Panc1 (cell line): ENCODE data around the gene POLD3.

ENCODE experiments used
- POLR2AphosphoS5 ChIP-seq: IDR thresholded peaks from 2 replicates; pipeline ENCODE4 v1.6.1; 2012; ENCODE audit warnings: mild to moderate bottlenecking, low read depth, low read length, moderate library complexity
- TCF7L2 ChIP-seq: IDR thresholded peaks from 2 replicates; pipeline ENCODE4 v1.6.1; 2011; ENCODE audit warnings: mild to moderate bottlenecking, low read depth, low read length, inconsistent platforms
- TF ChIP-seq, protein P1 (sequence below): fragments of 450-650 bp; IDR thresholded peaks from 2 replicates; pipeline ENCODE4 v1.5.1; 2017; ENCODE audit warnings: mild to moderate bottlenecking
- TF ChIP-seq, protein P2 (sequence below), 2 experiments: IDR thresholded peaks; 2 replicates each; pipeline ENCODE4 v1.6.1; 2011 to 2012; ENCODE audit warnings: low read depth in 2 of 2, control low read depth in 1 of 2, low read length in 1 of 2, mild to moderate bottlenecking in 1 of 2, moderate library complexity in 1 of 2; ENCODE audit not compliant: insufficient read depth in 1 of 2

DNA sequence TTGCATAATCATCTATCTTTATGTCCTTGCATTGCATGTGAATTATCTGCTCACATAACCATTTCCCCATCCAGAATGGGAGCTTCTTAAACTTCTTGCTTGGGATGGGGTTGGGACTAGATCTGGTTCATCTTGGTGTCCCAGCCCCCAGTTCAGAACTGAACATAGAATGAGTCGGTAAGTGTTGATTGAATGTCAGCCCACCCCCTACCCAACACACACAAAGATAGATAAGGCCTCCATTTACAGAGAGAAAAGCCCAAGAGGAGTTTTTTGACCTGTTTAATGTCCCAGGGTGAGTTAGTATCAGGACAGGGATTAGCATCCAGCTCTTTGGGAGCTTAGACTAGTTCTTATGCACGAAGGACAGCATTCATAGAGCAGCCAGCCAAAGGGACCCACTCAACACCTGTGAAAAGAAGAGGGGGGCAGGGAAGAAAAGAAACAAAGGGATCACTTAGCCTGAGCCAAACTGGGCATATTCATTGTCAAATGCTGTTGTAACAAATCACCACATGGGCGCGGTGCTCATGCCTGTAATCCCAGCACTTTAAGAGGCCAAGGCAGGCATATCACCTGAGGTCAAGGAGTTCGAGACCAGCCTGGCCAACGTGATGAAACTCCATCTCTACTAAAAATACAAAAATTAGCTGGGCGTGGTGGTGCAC is 81.4 kb downstream of the POLD3 start:
- TF ChIP-seq, protein P1, sequence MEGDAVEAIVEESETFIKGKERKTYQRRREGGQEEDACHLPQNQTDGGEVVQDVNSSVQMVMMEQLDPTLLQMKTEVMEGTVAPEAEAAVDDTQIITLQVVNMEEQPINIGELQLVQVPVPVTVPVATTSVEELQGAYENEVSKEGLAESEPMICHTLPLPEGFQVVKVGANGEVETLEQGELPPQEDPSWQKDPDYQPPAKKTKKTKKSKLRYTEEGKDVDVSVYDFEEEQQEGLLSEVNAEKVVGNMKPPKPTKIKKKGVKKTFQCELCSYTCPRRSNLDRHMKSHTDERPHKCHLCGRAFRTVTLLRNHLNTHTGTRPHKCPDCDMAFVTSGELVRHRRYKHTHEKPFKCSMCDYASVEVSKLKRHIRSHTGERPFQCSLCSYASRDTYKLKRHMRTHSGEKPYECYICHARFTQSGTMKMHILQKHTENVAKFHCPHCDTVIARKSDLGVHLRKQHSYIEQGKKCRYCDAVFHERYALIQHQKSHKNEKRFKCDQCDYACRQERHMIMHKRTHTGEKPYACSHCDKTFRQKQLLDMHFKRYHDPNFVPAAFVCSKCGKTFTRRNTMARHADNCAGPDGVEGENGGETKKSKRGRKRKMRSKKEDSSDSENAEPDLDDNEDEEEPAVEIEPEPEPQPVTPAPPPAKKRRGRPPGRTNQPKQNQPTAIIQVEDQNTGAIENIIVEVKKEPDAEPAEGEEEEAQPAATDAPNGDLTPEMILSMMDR = no peak
- TF ChIP-seq POLR2AphosphoS5 (no peak), TCF7L2 (no peak)
- TF ChIP-seq, protein P2, sequence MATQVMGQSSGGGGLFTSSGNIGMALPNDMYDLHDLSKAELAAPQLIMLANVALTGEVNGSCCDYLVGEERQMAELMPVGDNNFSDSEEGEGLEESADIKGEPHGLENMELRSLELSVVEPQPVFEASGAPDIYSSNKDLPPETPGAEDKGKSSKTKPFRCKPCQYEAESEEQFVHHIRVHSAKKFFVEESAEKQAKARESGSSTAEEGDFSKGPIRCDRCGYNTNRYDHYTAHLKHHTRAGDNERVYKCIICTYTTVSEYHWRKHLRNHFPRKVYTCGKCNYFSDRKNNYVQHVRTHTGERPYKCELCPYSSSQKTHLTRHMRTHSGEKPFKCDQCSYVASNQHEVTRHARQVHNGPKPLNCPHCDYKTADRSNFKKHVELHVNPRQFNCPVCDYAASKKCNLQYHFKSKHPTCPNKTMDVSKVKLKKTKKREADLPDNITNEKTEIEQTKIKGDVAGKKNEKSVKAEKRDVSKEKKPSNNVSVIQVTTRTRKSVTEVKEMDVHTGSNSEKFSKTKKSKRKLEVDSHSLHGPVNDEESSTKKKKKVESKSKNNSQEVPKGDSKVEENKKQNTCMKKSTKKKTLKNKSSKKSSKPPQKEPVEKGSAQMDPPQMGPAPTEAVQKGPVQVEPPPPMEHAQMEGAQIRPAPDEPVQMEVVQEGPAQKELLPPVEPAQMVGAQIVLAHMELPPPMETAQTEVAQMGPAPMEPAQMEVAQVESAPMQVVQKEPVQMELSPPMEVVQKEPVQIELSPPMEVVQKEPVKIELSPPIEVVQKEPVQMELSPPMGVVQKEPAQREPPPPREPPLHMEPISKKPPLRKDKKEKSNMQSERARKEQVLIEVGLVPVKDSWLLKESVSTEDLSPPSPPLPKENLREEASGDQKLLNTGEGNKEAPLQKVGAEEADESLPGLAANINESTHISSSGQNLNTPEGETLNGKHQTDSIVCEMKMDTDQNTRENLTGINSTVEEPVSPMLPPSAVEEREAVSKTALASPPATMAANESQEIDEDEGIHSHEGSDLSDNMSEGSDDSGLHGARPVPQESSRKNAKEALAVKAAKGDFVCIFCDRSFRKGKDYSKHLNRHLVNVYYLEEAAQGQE (IDR thresholded peaks at IDR 0.05; ENCODE audit: insufficient read depth in 1 of 2, low read depth in 2 of 2, low read length in 1 of 2) = no peak
